Measurements from ENCODE around the gene CARMIL1.

The CARMIL1 gene

GRCh38 chr6:25346064-25346463, 66.9 kb downstream of the CARMIL1 start:
- no peak for TF ChIP-seq CTCF (IDR thresholded peaks at IDR 0.05)

GRCh38 chr6:25350573-25350972, 71.4 kb downstream of the CARMIL1 start:
- TF ChIP-seq CTCF (IDR thresholded peaks at IDR 0.05): no peak

GRCh38 chr6:25351485-25351884, 72.3 kb downstream of the CARMIL1 start:
- TF ChIP-seq CTCF (IDR thresholded peaks at IDR 0.05): no peak

GRCh38 chr6:25352285-25352684, 73.1 kb downstream of the CARMIL1 start:
- TF ChIP-seq CTCF (IDR thresholded peaks at IDR 0.05): no peak

GRCh38 chr6:25354078-25354932, 75.1 kb downstream of the CARMIL1 start:
- TF ChIP-seq CTCF (IDR thresholded peaks at IDR 0.05): no peak

GRCh38 chr6:25359191-25359861, 80.2 kb downstream of the CARMIL1 start:
- TF ChIP-seq CTCF (IDR thresholded peaks at IDR 0.05): no peak

GRCh38 chr6:25359891-25360290, 80.7 kb downstream of the CARMIL1 start:
- no peak for TF ChIP-seq CTCF (IDR thresholded peaks at IDR 0.05)
